B cell (primary cell): ENCODE data around the gene CALN1.

Experiments
- EZH2 ChIP-seq: IDR thresholded peaks from 2 replicates; pipeline ENCODE4 v1.6.1; 2012; ENCODE audit warnings: borderline replicate concordance, low read depth, mild to moderate bottlenecking, moderate library complexity, low read length; ENCODE audit not compliant: insufficient read depth, poor library complexity, severe bottlenecking
- TF ChIP-seq, protein P1 (sequence below): fragments of 200-600 bp; IDR thresholded peaks from one replicate; pipeline ENCODE4 v1.8.0; 2022; ENCODE audit warnings: antibody characterized with exemption, mild to moderate bottlenecking

GRCh38 chr7:72326365-72326764, 85.8 kb downstream of the CALN1 start:
- TF ChIP-seq, protein P1, sequence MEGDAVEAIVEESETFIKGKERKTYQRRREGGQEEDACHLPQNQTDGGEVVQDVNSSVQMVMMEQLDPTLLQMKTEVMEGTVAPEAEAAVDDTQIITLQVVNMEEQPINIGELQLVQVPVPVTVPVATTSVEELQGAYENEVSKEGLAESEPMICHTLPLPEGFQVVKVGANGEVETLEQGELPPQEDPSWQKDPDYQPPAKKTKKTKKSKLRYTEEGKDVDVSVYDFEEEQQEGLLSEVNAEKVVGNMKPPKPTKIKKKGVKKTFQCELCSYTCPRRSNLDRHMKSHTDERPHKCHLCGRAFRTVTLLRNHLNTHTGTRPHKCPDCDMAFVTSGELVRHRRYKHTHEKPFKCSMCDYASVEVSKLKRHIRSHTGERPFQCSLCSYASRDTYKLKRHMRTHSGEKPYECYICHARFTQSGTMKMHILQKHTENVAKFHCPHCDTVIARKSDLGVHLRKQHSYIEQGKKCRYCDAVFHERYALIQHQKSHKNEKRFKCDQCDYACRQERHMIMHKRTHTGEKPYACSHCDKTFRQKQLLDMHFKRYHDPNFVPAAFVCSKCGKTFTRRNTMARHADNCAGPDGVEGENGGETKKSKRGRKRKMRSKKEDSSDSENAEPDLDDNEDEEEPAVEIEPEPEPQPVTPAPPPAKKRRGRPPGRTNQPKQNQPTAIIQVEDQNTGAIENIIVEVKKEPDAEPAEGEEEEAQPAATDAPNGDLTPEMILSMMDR: no peak
- TF ChIP-seq EZH2: no peak
